NCI-H2029 treated with DMSO at 0.1 percent for 48 hours (cell line): Measurements from ENCODE around the gene RNF25.

ENCODE experiments used
- DNase-seq: peaks from one replicate; lab custom pipeline; 2025; lab: John Stamatoyannopoulos, UW

RNF25 gene

DNA sequence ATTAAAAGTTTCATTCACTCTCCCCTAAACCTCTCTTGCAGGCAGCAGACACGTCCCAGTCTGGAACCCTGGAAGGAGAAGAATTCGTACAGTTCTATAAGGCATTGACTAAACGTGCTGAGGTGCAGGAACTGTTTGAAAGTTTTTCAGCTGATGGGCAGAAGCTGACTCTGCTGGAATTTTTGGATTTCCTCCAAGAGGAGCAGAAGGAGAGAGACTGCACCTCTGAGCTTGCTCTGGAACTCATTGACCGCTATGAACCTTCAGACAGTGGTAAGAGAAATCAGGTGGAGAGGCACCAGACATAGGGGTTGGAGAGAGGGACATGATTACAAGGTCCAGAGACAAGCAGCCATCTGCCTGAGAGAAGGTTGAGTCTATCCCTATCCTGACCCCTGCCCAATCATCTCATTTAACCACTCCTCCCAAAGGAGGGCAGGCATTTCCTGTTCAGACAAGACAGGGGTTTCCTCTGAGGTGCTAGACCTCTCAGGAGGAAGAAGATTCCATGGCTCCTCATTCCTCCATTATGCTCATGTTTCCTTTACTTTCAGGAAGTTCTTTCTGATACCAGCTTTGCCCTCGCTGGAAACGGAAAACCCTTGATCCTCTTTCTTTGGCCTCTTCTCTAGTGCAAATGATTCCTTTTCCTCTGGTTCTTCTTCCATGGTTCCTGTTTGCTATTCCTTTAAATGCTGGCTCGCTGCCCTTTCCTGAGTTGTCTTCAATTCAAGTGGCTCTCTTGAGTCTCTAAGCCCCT lies 49.0 kb downstream of the RNF25 start:
- DNase-seq, result no peak

DNA sequence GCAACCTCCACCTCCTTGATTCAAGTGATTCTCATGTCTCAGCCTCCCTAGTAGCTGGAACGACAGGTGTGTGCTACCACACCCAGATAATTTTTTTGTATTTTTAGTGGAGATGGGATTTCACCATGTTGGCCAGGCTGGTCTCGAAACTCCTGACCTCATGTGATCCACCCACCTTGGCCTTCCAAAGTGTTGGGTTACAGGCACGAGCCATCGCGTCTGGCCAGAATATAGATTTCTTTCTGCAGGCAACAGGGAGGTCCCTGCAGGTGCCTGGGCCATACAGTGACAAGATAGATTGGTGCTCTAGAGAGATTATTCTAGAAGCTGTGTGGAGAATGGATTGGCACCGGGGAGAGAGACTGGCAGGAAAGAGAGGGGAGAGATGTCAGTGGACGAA lies 50.8 kb downstream of the RNF25 start:
- no peak for DNase-seq

DNA sequence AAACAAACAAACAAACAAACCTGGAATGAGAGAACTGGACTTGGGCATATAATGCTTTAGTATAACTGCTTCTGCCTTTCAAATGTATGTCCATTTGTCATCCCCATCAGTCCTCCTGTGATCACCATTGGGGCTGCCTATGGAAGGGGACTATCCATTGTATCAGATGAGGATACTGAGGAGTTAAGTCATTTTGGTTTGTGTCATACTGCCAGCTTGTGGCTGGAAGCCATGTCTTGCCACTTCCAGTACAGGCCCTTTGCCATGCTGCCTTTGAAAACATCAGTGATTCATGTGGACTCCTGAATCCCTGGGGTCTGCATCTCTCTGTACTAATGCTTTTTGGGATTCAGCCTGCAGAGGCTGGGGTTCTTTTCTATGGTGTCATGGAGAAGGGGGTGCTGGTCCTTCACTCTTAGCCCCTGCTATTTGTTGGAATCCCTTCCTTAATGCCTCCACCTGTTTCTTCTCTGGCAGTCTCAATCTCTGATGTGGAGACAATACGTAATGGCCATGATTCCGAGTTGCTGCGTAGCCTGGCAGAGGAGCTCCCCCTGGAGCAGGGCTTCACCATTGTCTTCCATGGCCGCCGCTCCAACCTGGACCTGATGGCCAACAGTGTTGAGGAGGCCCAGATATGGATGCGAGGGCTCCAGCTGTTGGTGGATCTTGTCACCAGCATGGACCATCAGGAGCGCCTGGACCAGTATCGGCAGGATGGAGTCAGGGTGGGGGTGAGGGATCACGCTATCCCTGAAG lies 53.5 kb downstream of the RNF25 start:
- DNase-seq, result no peak

DNA sequence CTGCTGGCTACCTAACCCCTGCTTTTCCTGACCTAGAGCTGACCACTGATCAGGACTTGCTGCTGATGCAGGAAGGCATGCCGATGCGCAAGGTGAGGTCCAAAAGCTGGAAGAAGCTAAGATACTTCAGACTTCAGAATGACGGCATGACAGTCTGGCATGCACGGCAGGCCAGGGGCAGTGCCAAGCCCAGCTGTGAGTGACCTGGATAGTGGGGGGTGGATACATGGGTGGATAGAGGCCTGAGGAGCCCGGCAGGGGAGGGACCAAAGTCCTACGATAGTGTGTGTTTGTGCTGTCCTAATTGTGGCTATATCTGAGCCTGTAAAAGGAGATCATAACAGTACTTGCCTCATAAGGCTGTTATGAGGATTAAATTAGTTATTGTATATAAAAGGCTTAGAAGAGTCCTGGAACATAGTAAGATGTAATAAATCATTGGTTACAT lies 55.9 kb downstream of the RNF25 start:
- DNase-seq, result no peak
